ENCODE measurements around the gene IQSEC3. TPM values are rescaled to one million over a fixed set of nuclear protein-coding genes. Genes with fewer than 3 reads are reported as not detected.

Gene IQSEC3
- total RNA-seq, 2 donors from 2014 or later, result 0.78 to 1.6 TPM

DNA sequence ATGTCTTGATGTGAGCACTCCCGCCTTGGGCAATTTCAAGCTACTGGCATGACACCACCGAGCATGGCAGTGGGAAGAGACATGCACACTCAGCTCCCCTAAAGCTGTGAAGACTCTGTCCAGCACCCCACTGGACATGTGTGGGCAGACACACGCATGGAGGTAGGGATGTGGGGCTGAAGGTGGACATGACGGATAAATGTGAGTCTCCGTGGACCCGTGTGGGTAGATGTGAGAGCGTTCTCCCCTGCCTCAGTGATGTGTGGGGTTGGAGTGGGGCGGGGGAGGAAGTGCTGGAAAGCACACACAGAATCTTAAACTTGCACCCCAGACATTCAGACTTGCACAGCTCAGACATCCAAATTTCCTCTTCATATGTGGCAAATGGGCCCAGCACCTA is 134.8 kb downstream of the IQSEC3 start:
- ATAC-seq (no peak), DNase-seq (no peak)
- 78 to 88% methylated on average over 8 of the region's 8 CpGs for WGBS, 2 donors
- Histone ChIP-seq H3K9me3 (no peaks in the 10 kb centered on the region), H3K4me3 (no peak overlapping the region), H3K4me1 (peaks cover 34% of the 10 kb centered on the region), H3K27me3 (no peaks in the 10 kb centered on the region), H3K36me3 (replicated peaks in 1 of 2; ENCODE audit: insufficient read depth in 1 of 2, low read depth in 2 of 2) (no peaks in the 10 kb centered on the region), H3K27ac (no peak overlapping the region)
- TF ChIP-seq POLR2A (IDR thresholded peaks at IDR 0.05), result no peak
- intact Hi-C loops (cut with DNase I), result no loop called here

DNA sequence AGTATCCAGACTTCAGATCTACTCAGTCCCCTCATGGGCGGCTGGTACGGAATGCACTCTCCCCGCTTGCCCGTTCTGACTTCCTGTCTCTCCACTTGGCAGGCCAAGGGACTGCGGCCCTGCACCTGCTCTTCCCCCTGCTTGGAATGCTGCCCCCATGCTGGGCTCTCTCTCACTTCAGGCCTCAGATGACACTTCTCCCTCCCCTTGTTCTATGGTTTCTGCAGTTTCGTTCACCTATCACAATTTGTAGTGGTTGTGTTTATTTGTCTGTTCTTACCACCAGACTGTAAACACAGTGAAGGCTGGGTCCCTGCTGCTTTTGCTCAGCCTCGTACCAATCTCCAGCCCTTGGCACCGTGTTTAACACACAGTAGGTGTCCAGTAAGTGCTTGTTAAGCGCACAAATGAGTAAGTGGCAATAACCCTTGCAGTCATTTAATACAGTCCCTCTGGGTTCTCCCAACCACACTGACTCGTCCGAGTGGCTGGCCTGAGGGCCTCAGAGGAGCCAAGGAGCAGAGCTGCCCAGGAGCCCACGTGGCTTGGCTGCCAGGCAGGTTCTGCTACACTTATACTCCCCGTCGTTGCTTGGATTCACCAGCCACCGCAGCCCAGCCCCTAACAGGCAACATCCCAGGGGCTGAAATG is 135.6 kb downstream of the IQSEC3 start:
- no peak for DNase-seq
- Histone ChIP-seq H3K27me3 (no peaks in the 10 kb centered on the region), H3K27ac (no peak overlapping the region), H3K36me3 (replicated peaks in 1 of 2; ENCODE audit: insufficient read depth in 1 of 2, low read depth in 2 of 2) (no peaks in the 10 kb centered on the region), H3K4me3 (no peak overlapping the region), H3K4me1 (peaks cover 34% of the 10 kb centered on the region), H3K9me3 (no peaks in the 10 kb centered on the region)
- TF ChIP-seq, protein P1, sequence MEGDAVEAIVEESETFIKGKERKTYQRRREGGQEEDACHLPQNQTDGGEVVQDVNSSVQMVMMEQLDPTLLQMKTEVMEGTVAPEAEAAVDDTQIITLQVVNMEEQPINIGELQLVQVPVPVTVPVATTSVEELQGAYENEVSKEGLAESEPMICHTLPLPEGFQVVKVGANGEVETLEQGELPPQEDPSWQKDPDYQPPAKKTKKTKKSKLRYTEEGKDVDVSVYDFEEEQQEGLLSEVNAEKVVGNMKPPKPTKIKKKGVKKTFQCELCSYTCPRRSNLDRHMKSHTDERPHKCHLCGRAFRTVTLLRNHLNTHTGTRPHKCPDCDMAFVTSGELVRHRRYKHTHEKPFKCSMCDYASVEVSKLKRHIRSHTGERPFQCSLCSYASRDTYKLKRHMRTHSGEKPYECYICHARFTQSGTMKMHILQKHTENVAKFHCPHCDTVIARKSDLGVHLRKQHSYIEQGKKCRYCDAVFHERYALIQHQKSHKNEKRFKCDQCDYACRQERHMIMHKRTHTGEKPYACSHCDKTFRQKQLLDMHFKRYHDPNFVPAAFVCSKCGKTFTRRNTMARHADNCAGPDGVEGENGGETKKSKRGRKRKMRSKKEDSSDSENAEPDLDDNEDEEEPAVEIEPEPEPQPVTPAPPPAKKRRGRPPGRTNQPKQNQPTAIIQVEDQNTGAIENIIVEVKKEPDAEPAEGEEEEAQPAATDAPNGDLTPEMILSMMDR (IDR thresholded peaks at IDR 0.05), result no peak
- TF ChIP-seq POLR2A (IDR thresholded peaks at IDR 0.05), result no peak
- no peak for ATAC-seq
- WGBS, 2 donors, result 71 to 77% methylated on average over 15 of the region's 15 CpGs
- intact Hi-C loops (cut with DNase I), result no loop called here

DNA sequence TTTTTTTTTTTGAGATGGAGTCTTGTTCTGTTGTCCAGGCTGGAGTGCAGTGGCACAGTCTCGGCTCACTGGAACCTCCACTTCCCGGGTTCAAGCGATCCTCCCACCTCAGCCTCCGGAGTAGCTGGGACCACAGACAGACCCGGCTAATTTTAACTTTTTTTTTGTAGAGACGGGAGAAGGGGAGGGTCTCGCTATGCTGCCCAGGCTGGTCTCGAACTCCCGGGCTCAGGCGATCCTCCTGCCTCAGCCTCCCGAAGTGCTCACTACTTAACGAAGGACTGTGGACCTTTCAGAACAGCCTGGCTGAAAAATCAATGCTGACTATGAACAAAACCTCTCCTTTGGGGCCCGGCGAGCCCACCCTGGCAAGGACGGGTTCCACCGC is 136.5 kb downstream of the IQSEC3 start:
- TF ChIP-seq, protein P1 (IDR thresholded peaks at IDR 0.05), result no peak
- no peak for TF ChIP-seq POLR2A (IDR thresholded peaks at IDR 0.05)
- WGBS, 2 donors, result 75 to 88% methylated on average over 11 to 13 of the region's 16 CpGs
- Histone ChIP-seq H3K36me3 (replicated peaks in 1 of 2; ENCODE audit: insufficient read depth in 1 of 2, low read depth in 2 of 2) (no peaks in the 10 kb centered on the region), H3K27ac (no peak overlapping the region), H3K9me3 (no peaks in the 10 kb centered on the region), H3K4me1 (peaks cover 33% of the 10 kb centered on the region), H3K4me3 (no peak overlapping the region), H3K27me3 (no peaks in the 10 kb centered on the region)
- DNase-seq (no peak), ATAC-seq (no peak)
- intact Hi-C loops (cut with DNase I), result no loop called here

DNA sequence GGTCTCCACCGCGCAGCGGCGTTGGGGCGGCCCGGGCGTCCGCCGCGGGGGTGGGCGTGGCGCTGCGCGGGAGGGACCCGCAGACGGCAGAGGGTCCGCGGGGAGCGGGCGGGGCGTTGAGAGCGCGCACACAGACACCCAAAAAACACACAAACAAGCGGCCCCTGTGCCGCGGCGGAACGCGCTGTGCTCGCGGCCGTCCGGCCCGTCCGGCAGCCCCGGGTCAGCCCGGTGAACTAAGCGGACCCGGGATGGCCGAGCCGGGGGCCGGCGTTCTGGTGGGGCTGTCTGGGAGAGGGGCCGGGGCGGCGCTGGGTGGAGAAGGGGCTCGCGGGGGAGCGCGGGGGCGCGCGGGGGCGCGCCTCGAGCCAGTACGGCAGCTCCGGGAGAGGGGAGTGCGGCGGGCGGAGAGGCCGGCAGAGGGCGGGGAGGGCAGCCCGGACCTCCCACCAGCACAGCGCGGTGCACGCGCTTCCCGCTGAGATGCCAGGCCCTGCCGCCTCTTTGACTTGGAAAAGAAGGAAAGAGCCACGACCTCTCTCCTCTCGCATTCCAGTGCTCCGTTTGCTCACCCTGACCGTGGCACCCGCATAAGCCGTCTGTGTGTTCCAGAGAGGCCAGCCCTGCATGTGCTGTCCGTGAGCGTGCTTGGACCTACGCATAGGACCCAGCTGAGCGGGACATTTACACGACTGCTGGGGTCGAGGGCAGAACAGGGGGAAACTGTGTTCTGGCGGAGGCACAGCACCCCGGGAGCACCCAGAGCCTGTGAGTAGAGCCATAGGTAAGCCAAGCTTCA is 137.1 kb downstream of the IQSEC3 start:
- H3K27ac ChIP-seq, result no peak overlapping the region

DNA sequence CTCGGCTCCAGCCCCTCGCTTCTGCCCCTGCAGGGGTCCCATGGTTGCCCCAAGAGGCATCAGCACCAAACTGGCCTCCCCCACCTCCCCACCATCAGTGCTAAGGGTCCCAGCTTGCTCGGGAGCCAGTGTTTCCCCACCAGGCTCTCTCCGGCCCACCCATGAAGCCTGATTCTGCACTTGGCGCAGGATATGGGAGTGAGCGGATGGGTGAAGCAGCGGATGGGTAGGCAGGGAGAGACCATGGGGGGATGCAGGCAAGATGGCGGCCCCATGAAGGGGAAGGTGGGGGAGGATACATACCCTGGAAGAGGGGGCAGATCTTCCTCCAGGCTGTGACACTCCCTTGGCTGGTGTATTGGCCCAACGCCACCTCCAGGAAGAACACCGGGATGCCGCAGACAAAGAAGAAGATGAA is 137.7 kb downstream of the IQSEC3 start:
- intact Hi-C loops (cut with DNase I), result no loop called here
- WGBS, 2 donors, result 83 to 93% methylated on average over 10 to 11 of the region's 11 CpGs
- no peak for TF ChIP-seq POLR2A (IDR thresholded peaks at IDR 0.05)
- TF ChIP-seq, protein P1 (IDR thresholded peaks at IDR 0.05), result no peak
- H3K36me3 ChIP-seq (replicated peaks in 1 of 2; ENCODE audit: insufficient read depth in 1 of 2, low read depth in 2 of 2), result no peaks in the 10 kb centered on the region
- no peaks in the 10 kb centered on the region for H3K27me3 ChIP-seq
- H3K9me3 ChIP-seq, result no peaks in the 10 kb centered on the region
- no peak overlapping the region for H3K4me3 ChIP-seq
- peaks cover 21% of the 10 kb centered on the region for H3K4me1 ChIP-seq
- DNase-seq, result no peak
- H3K27ac ChIP-seq, result no peak overlapping the region
- no peak for ATAC-seq

More for the DNA sequence above, 137.1 kb downstream of the IQSEC3 start:
- Histone ChIP-seq H3K36me3 (replicated peaks in 1 of 2; ENCODE audit: insufficient read depth in 1 of 2, low read depth in 2 of 2) (no peaks in the 10 kb centered on the region), H3K4me1 (peaks cover 27% of the 10 kb centered on the region), H3K27me3 (no peaks in the 10 kb centered on the region), H3K4me3 (peak overlapping the region in 1 of 2 donors; percentile 26), H3K9me3 (no peaks in the 10 kb centered on the region)
- WGBS, 2 donors, result 30 to 66% methylated on average over 20 to 69 of the region's 84 CpGs
- no peak for ATAC-seq
- intact Hi-C loops (cut with DNase I), result no loop called here
- DNase-seq, result peak in 3 of 4 donors; percentile 25 to 62 (median 26)
- TF ChIP-seq, protein P1 (IDR thresholded peaks at IDR 0.05), result peak in 2 of 7 experiments; percentile 15 to 36
- no peak for TF ChIP-seq POLR2A (IDR thresholded peaks at IDR 0.05)

Measured in body of pancreas (tissue), 4 donors.